ENCODE data around the gene ROPN1L. TPM values are rescaled to one million over a fixed set of nuclear protein-coding genes. Genes with fewer than 3 reads are reported as not detected.

ROPN1L gene
- total RNA-seq, 1 donor from 2014 or later = not detected

DNA sequence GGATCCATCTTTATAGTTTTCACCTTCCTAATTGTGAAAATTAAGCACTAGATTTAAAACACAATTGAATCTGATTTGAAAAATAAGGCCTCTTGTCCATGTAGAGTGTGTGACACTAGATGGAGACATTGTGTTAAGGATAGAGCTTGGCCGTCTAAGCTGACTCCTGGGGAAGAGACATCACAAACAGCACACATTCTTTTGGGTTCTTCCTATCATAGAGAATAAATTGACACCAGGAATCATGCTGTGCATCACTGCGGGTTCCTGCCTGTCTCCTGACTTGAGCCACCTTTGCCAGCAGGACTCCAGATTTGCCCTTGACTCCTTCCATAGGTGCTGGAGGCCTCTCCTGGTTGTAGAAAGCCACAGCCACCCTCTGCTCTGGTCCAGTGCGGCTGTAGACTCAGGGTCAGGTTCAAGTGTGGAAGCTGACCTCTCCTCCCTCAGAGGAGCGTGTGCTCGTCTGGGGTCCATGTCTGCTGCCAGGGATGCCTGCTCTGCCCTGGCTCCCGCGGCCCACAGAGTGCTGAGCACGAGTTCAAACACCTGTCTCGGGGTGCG is 11.2 kb downstream of the ROPN1L start:
- peaks cover 7% of the 10 kb centered on the region for H3K27me3 Mint-ChIP-seq (ENCODE audit: unreplicated experiment)
- H3K4me3 Mint-ChIP-seq (ENCODE audit: unreplicated experiment) = no peak overlapping the region
- no peak for DNase-seq
- H3K9me3 Mint-ChIP-seq (ENCODE audit: unreplicated experiment) = peaks cover 3% of the 10 kb centered on the region
- H3K36me3 Mint-ChIP-seq (ENCODE audit: unreplicated experiment) = no peaks in the 10 kb centered on the region
- H3K27ac Mint-ChIP-seq (ENCODE audit: unreplicated experiment) = no peak overlapping the region
- H3K4me1 Mint-ChIP-seq (ENCODE audit: low read depth, unreplicated experiment) = peaks cover 21% of the 10 kb centered on the region
- TF ChIP-seq, protein P1, sequence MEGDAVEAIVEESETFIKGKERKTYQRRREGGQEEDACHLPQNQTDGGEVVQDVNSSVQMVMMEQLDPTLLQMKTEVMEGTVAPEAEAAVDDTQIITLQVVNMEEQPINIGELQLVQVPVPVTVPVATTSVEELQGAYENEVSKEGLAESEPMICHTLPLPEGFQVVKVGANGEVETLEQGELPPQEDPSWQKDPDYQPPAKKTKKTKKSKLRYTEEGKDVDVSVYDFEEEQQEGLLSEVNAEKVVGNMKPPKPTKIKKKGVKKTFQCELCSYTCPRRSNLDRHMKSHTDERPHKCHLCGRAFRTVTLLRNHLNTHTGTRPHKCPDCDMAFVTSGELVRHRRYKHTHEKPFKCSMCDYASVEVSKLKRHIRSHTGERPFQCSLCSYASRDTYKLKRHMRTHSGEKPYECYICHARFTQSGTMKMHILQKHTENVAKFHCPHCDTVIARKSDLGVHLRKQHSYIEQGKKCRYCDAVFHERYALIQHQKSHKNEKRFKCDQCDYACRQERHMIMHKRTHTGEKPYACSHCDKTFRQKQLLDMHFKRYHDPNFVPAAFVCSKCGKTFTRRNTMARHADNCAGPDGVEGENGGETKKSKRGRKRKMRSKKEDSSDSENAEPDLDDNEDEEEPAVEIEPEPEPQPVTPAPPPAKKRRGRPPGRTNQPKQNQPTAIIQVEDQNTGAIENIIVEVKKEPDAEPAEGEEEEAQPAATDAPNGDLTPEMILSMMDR (IDR thresholded peaks at IDR 0.05; ENCODE audit: partially characterized antibody, unreplicated experiment) = peak; percentile 17

DNA sequence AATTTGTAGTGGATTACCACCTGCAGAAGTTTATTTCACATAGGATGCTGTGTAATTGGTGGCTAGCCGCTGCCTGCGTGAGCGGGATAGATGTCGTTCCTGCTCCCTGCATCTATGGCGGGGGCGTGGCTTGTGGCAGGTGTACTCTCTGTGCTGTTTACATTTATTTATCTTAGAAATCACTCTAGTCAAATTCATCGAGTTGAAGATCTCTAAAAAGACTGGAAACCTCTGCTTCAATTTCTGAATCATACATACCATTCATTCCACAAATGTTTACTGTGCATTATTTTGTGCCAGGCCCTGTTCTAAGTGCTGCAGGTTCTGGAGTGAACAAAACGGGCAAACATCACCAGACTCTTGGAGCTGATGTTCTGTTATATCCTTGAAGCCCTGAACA is 11.9 kb downstream of the ROPN1L start:
- Mint-ChIP-seq H3K4me1 (ENCODE audit: low read depth, unreplicated experiment) (peaks cover 22% of the 10 kb centered on the region), H3K4me3 (ENCODE audit: unreplicated experiment) (no peak overlapping the region), H3K9me3 (ENCODE audit: unreplicated experiment) (peaks cover 3% of the 10 kb centered on the region), H3K27me3 (ENCODE audit: unreplicated experiment) (peaks cover 7% of the 10 kb centered on the region), H3K27ac (ENCODE audit: unreplicated experiment) (no peak overlapping the region), H3K36me3 (ENCODE audit: unreplicated experiment) (no peaks in the 10 kb centered on the region)
- DNase-seq = no peak
- TF ChIP-seq, protein P1 (IDR thresholded peaks at IDR 0.05; ENCODE audit: partially characterized antibody, unreplicated experiment) = no peak

DNA sequence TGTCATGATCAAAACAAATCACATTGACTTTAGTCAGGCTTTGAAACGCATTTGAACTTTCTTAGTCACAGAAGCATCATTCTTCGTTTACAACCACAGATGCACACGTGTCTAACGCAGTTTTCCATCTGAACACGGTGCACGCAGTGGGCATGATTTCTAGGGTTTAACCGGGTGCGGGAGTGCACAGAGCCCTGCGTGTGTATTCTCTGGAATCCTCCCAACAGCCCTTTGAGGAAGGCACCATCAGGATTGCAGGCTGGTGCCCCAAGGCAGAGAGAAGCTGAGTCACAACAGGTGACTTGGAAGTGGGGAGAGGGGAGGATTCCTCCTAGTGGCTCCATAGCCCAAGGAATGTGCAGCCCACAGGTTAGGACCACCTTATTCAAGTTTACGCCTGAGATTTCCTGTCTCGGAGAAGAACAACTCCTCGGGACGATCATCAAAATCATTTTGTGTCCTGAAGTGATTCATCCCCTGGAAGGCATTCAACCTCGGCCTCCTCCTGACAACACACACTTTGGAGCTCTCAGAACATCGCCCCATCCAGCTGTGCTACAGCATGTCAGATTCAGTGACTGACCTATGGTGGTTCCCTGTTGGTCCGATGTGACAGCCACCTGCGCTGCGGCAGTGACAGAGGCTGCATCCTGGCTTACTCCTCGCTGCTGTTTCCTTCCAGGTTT is 13.1 kb downstream of the ROPN1L start:
- Mint-ChIP-seq H3K27me3 (ENCODE audit: unreplicated experiment) (peaks cover 10% of the 10 kb centered on the region), H3K27ac (ENCODE audit: unreplicated experiment) (no peak overlapping the region), H3K36me3 (ENCODE audit: unreplicated experiment) (no peaks in the 10 kb centered on the region)

DNA sequence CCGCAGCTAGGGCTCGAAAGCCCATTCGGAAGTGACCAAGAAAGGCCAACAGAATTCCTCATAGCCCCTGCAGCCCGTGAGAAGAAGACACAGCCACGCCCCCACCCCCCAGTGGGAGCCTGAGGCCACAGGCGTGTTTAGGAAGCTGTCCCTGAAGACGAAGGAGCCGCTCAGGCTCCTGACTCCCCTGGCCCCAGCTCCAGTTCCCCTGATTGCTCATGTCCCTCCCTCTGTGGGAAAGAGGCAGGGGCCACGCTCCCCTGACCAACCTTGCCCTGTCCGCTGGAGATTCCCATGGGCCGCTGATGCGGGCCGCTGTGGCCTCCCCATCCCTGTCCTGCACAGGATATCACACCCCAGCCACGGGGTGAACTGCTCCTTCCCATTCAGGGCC is 13.6 kb downstream of the ROPN1L start:
- Mint-ChIP-seq H3K27me3 (ENCODE audit: unreplicated experiment) (peaks cover 10% of the 10 kb centered on the region), H3K4me1 (ENCODE audit: low read depth, unreplicated experiment) (peaks cover 23% of the 10 kb centered on the region), H3K4me3 (ENCODE audit: unreplicated experiment) (no peak overlapping the region), H3K27ac (ENCODE audit: unreplicated experiment) (no peak overlapping the region), H3K36me3 (ENCODE audit: unreplicated experiment) (no peaks in the 10 kb centered on the region), H3K9me3 (ENCODE audit: unreplicated experiment) (peaks cover 3% of the 10 kb centered on the region)
- TF ChIP-seq, protein P1 (IDR thresholded peaks at IDR 0.05; ENCODE audit: partially characterized antibody, unreplicated experiment) = no peak
- DNase-seq = peak; percentile 27

More for the DNA sequence above, 13.1 kb downstream of the ROPN1L start:
- H3K4me1 Mint-ChIP-seq (ENCODE audit: low read depth, unreplicated experiment) = peaks cover 22% of the 10 kb centered on the region
- peaks cover 3% of the 10 kb centered on the region for H3K9me3 Mint-ChIP-seq (ENCODE audit: unreplicated experiment)
- no peak overlapping the region for H3K4me3 Mint-ChIP-seq (ENCODE audit: unreplicated experiment)
- DNase-seq = no peak
- TF ChIP-seq, protein P1 (IDR thresholded peaks at IDR 0.05; ENCODE audit: partially characterized antibody, unreplicated experiment) = no peak

Data from glutamatergic neuron (in vitro differentiated cells).